ENCODE results near the gene NECTIN1.

Gene NECTIN1

GRCh38 chr11:119755356-119756071, 26.5 kb upstream of the NECTIN1 start:
- no peak for DNase-seq

GRCh38 chr11:119754656-119755355, 25.8 kb upstream of the NECTIN1 start:
- DNase-seq: no peak

- DNase-seq: no peak
Measured at GRCh38 chr11:119754199-119754598, 25.2 kb upstream of the NECTIN1 start.

- DNase-seq: no peak
Measured at GRCh38 chr11:119752946-119753345, 23.9 kb upstream of the NECTIN1 start.

- no peak for DNase-seq
Measured at GRCh38 chr11:119752345-119752871, 23.4 kb upstream of the NECTIN1 start.

GRCh38 chr11:119750056-119750455, 21.1 kb upstream of the NECTIN1 start:
- no peak for DNase-seq

- DNase-seq: no peak
Measured at GRCh38 chr11:119749006-119749565, 20.1 kb upstream of the NECTIN1 start.

- DNase-seq: no peak
Measured at GRCh38 chr11:119747868-119748660, 19.1 kb upstream of the NECTIN1 start.

GRCh38 chr11:119745776-119746535, 17.0 kb upstream of the NECTIN1 start:
- no peak for DNase-seq

GRCh38 chr11:119745112-119745511, 16.1 kb upstream of the NECTIN1 start:
- no peak for DNase-seq

GRCh38 chr11:119744577-119744976, 15.6 kb upstream of the NECTIN1 start:
- no peak for DNase-seq

GRCh38 chr11:119743006-119743405, 14.0 kb upstream of the NECTIN1 start:
- no peak for DNase-seq

- no peak for DNase-seq
Measured at GRCh38 chr11:119742263-119742861, 13.4 kb upstream of the NECTIN1 start.

- DNase-seq: peak; percentile 97
Measured at GRCh38 chr11:119741369-119742262, 12.6 kb upstream of the NECTIN1 start.

- no peak for DNase-seq
Measured at GRCh38 chr11:119739975-119740374, 11.0 kb upstream of the NECTIN1 start.

- DNase-seq: no peak
Measured at GRCh38 chr11:119739021-119739703, 10.2 kb upstream of the NECTIN1 start.

GRCh38 chr11:119738059-119738439, 9.0 kb upstream of the NECTIN1 start:
- DNase-seq: no peak

- DNase-seq: no peak
Measured at GRCh38 chr11:119737366-119738058, 8.5 kb upstream of the NECTIN1 start.

GRCh38 chr11:119734788-119735187, 5.8 kb upstream of the NECTIN1 start:
- DNase-seq: no peak
